GM21367 (cell line): ENCODE results near the gene RPS6KA2.

Experiments
- ATAC-seq: cut with Tn5 transposase; IDR thresholded peaks from one replicate; pipeline ENCODE4 v1.9.1; 2021; ENCODE audit not compliant: unreplicated experiment

The RPS6KA2 gene

GRCh38 chr6:166492092-166492741 is 134.8 kb downstream of the RPS6KA2 start:
- ATAC-seq: no peak

- no peak for ATAC-seq
These were observed 136.2 kb downstream of the RPS6KA2 start for GRCh38 chr6:166490671-166491500.

GRCh38 chr6:166489301-166490155 is 137.5 kb downstream of the RPS6KA2 start:
- no peak for ATAC-seq

- no peak for ATAC-seq
These were observed 138.3 kb downstream of the RPS6KA2 start for GRCh38 chr6:166488701-166489100.

GRCh38 chr6:166488076-166488685 is 138.9 kb downstream of the RPS6KA2 start:
- ATAC-seq: peak; percentile 92

GRCh38 chr6:166487148-166487547 is 139.9 kb downstream of the RPS6KA2 start:
- ATAC-seq: no peak

GRCh38 chr6:166486536-166486880 is 140.5 kb downstream of the RPS6KA2 start:
- no peak for ATAC-seq

GRCh38 chr6:166485651-166486535 is 141.2 kb downstream of the RPS6KA2 start:
- no peak for ATAC-seq

- no peak for ATAC-seq
These were observed 142.2 kb downstream of the RPS6KA2 start for GRCh38 chr6:166484863-166485262.

- ATAC-seq: no peak
These were observed 143.3 kb downstream of the RPS6KA2 start for GRCh38 chr6:166483573-166484250.

- no peak for ATAC-seq
These were observed 144.0 kb downstream of the RPS6KA2 start for GRCh38 chr6:166483026-166483425.

GRCh38 chr6:166478782-166479592 is 148.1 kb downstream of the RPS6KA2 start:
- no peak for ATAC-seq

- no peak for ATAC-seq
These were observed 149.2 kb downstream of the RPS6KA2 start for GRCh38 chr6:166477647-166478365.

GRCh38 chr6:166476634-166477215 is 150.3 kb downstream of the RPS6KA2 start:
- no peak for ATAC-seq

- ATAC-seq: no peak
These were observed 150.9 kb downstream of the RPS6KA2 start for GRCh38 chr6:166476061-166476591.

GRCh38 chr6:166474721-166475565 is 152.1 kb downstream of the RPS6KA2 start:
- no peak for ATAC-seq
